Panc1 (cell line): Measurements from ENCODE around the gene ANKRD17. TPM values are rescaled to one million over a fixed set of nuclear protein-coding genes. Genes with fewer than 3 reads are reported as not detected.
"Not testable (repeated sequence)": the region's sequence is repeated elsewhere in the genome, so short reads cannot be mapped to it uniquely, and the experiment has no call there.

Source experiments
- ATAC-seq: fragments of 200-7000 bp; cut with Tn5 transposase; 2 replicates; pipeline ENCODE4 v1.9.1; 2020; ENCODE audit warnings: mild to moderate bottlenecking, moderate library complexity
- BruUV-seq: library from RNA; stranded (reverse); fragments of 400-500 nt; replicated peaks from 2 replicates; lab custom pipeline; 2021; lab: Mats Ljungman, UMichigan
- CTCF ChIA-PET: fragments of 300-600 bp; sonication (Branson Sonifier 250); formaldehyde crosslinking; loops from one replicate; lab custom pipeline; 2022; ENCODE audit warnings: antibody characterized with exemption; lab: Charles Lee
- POLR2A ChIA-PET: fragments of 300-600 bp; sonication (Branson Sonifier 250); formaldehyde crosslinking; loops from one replicate; lab custom pipeline; 2022; ENCODE audit warnings: antibody characterized with exemption; lab: Charles Lee
- DNase-seq: peaks from one replicate; pipeline ENCODE4 v3.0.0-alpha.2; 2010; ENCODE audit warnings: low read depth, low spot score
- H3K27ac ChIP-seq: 2 replicates; pipeline ENCODE4 v1.5.1; 2011; ENCODE audit warnings: mild to moderate bottlenecking, low read length, inconsistent platforms
- H3K27me3 ChIP-seq: fragments of 200-500 bp; sonication (Bioruptor generic); 2 replicates; pipeline ENCODE4 v1.6.0; 2014; ENCODE audit warnings: low read length, inconsistent platforms; ENCODE audit not compliant: control insufficient read depth, insufficient read depth
- H3K36me3 ChIP-seq: fragments of 200-500 bp; sonication (Bioruptor generic); 2 replicates; pipeline ENCODE4 v1.5.1; 2014; ENCODE audit warnings: inconsistent platforms, mild to moderate bottlenecking, low read length, moderate library complexity; ENCODE audit not compliant: control insufficient read depth, insufficient read depth
- H3K4me1 ChIP-seq: 2 replicates; pipeline ENCODE4 v1.5.1; 2011; ENCODE audit warnings: inconsistent platforms, mild to moderate bottlenecking, low read length, moderate library complexity; ENCODE audit not compliant: control insufficient read depth, insufficient read depth
- H3K4me3 ChIP-seq, 2 experiments: 2 replicates each; pipeline ENCODE4 v1.5.1; 2011 to 2012; ENCODE audit warnings: low read depth in 2 of 2, low read length in 2 of 2, mild to moderate bottlenecking in 2 of 2, inconsistent platforms in 1 of 2, moderate library complexity in 1 of 2
- H3K9me3 ChIP-seq: fragments of 200-500 bp; sonication (Bioruptor generic); 2 replicates; pipeline ENCODE4 v1.5.1; 2014; ENCODE audit warnings: low read depth, mild to moderate bottlenecking, inconsistent platforms, low read length, moderate library complexity; ENCODE audit not compliant: control insufficient read depth, insufficient read depth
- CTCF ChIP-seq: fragments of 450-650 bp; IDR thresholded peaks from 2 replicates; pipeline ENCODE4 v1.5.1; 2017; ENCODE audit warnings: mild to moderate bottlenecking
- POLR2AphosphoS5 ChIP-seq: IDR thresholded peaks from 2 replicates; pipeline ENCODE4 v1.6.1; 2012; ENCODE audit warnings: mild to moderate bottlenecking, low read depth, low read length, moderate library complexity
- REST ChIP-seq, 2 experiments: IDR thresholded peaks; 2 replicates each; pipeline ENCODE4 v1.6.1; 2011 to 2012; ENCODE audit warnings: low read depth in 2 of 2, control low read depth in 1 of 2, low read length in 1 of 2, mild to moderate bottlenecking in 1 of 2, moderate library complexity in 1 of 2; ENCODE audit not compliant: insufficient read depth in 1 of 2
- SIN3A ChIP-seq: IDR thresholded peaks from 2 replicates; pipeline ENCODE4 v1.6.1; 2012; ENCODE audit warnings: low read depth, mild to moderate bottlenecking, low read length, moderate library complexity, borderline replicate concordance; ENCODE audit not compliant: insufficient read depth
- TCF7L2 ChIP-seq: IDR thresholded peaks from 2 replicates; pipeline ENCODE4 v1.6.1; 2011; ENCODE audit warnings: mild to moderate bottlenecking, low read depth, low read length, inconsistent platforms
- in situ Hi-C: cut with HindIII; loops from 2 replicates; pipeline ENCODE4 v1.10.0; 2016; ENCODE audit warnings: low sequenced_read_pairs, low pct_unique_long_range_greater_than_20kb
- intact Hi-C: fragments of 100-400 bp; cut with micrococcal nuclease; formaldehyde crosslinking; loops from one replicate; pipeline ENCODE4 v1.10.0; 2022; ENCODE audit not compliant: unreplicated experiment
- total RNA-seq: library from RNA; stranded (reverse); gene quantifications from one replicate; pipeline ENCODE4 v1.2.1, GENCODE V29; 2021; ENCODE audit not compliant: unreplicated experiment

ANKRD17 gene
- total RNA-seq, 1 experiment from 2014 or later: 38.5 TPM

GRCh38 chr4:73299548-73300280 lies 41.1 kb upstream of the ANKRD17 start:
- no peak for TF ChIP-seq SIN3A
- no peak for TF ChIP-seq TCF7L2
- no peak for TF ChIP-seq CTCF
- no peak for TF ChIP-seq REST (IDR thresholded peaks at IDR 0.05; ENCODE audit: insufficient read depth in 1 of 2, low read depth in 2 of 2, low read length in 1 of 2)
- TF ChIP-seq POLR2AphosphoS5: no peak
- H3K4me3 ChIP-seq: no peak overlapping the region
- no peaks in the 10 kb centered on the region for H3K36me3 ChIP-seq
- H3K4me1 ChIP-seq: no peaks in the 10 kb centered on the region
- POLR2A ChIA-PET: interaction anchor here (0.6 kb wide), 1 partner anchor 27 kb away, joined by 3 read pairs; no protein-coding TSS in a partner anchor
- H3K27me3 ChIP-seq: no peaks in the 10 kb centered on the region
- H3K27ac ChIP-seq: no peak overlapping the region
- BruUV-seq: no TSS peak
- DNase-seq (no peak), ATAC-seq (no peak)
- no peaks in the 10 kb centered on the region for H3K9me3 ChIP-seq
- CTCF ChIA-PET: no interaction called here
- intact Hi-C loops: no loop called here
- in situ Hi-C loops: no loop called here

GRCh38 chr4:73292661-73293060 lies 34.1 kb upstream of the ANKRD17 start:
- H3K9me3 ChIP-seq, H3K27ac ChIP-seq, intact Hi-C loops, in situ Hi-C loops, DNase-seq, H3K4me3 ChIP-seq, ATAC-seq, H3K27me3 ChIP-seq, H3K36me3 ChIP-seq, H3K4me1 ChIP-seq, CTCF ChIA-PET, BruUV-seq, POLR2A ChIA-PET: not testable (repeated sequence)

- H3K27ac ChIP-seq: no peak overlapping the region
- in situ Hi-C loops: no loop called here
- BruUV-seq: no TSS peak
- POLR2A ChIA-PET: no interaction called here
- ATAC-seq (no peak), DNase-seq (no peak)
- no peaks in the 10 kb centered on the region for H3K36me3 ChIP-seq
- no peak overlapping the region for H3K4me3 ChIP-seq
- intact Hi-C loops: no loop called here
- H3K9me3 ChIP-seq: no peaks in the 10 kb centered on the region
- CTCF ChIA-PET: no interaction called here
- H3K4me1 ChIP-seq: no peaks in the 10 kb centered on the region
- H3K27me3 ChIP-seq: no peaks in the 10 kb centered on the region
- TF ChIP-seq POLR2AphosphoS5 (no peak), CTCF (no peak), SIN3A (no peak), REST (IDR thresholded peaks at IDR 0.05; ENCODE audit: insufficient read depth in 1 of 2, low read depth in 2 of 2, low read length in 1 of 2) (no peak), TCF7L2 (no peak)
Observed at GRCh38 chr4:73281982-73282381, 23.4 kb upstream of the ANKRD17 start.
